Fibroblast of mammary gland (primary cell): ENCODE results near the gene TMEM72.

Experiments used
- DNase-seq: peaks from one replicate; pipeline ENCODE4 v3.0.0-alpha.2; 2010; ENCODE audit warnings: low read depth
- H3K4me3 ChIP-seq: 2 replicates; pipeline ENCODE4 v1.5.1; 2011; ENCODE audit warnings: low read depth, mild to moderate bottlenecking, low read length, moderate library complexity; ENCODE audit not compliant: control insufficient read depth
- TF ChIP-seq, protein P1 (sequence below): conservative IDR thresholded peaks from 2 replicates; pipeline ENCODE4 v1.5.1; 2011; ENCODE audit warnings: low read depth, low read length, inconsistent platforms; ENCODE audit not compliant: control insufficient read depth, insufficient read depth

Gene TMEM72

DNA sequence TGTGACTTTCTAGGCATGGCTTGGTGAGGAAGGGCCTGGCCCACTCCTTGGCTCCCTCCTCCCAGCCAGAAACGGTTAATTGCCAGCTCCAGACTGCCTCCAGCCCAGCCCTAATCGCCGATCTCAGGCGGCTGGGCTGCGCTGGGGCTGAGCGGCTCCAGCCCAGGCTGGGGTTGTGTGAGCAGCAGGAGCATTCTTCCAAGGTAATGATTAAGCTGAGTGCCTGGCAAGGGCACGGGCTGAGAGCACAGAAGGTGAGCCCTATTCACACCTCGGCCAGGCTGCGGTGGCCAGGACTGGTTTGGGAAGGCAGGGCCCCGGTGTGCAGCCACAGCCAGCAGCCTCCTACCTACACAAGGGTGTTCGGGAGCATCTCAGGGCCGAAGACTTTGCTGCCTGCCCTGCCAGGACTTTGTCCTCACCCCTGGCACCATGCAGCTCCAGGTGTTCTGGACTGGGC, at the start of gene TMEM72:
Gene TMEM72 (plus strand): TSS at position 257 of the 460 bp plus-strand sequence. CDS start 176 bp downstream, at position 433.
- TF ChIP-seq, protein P1, sequence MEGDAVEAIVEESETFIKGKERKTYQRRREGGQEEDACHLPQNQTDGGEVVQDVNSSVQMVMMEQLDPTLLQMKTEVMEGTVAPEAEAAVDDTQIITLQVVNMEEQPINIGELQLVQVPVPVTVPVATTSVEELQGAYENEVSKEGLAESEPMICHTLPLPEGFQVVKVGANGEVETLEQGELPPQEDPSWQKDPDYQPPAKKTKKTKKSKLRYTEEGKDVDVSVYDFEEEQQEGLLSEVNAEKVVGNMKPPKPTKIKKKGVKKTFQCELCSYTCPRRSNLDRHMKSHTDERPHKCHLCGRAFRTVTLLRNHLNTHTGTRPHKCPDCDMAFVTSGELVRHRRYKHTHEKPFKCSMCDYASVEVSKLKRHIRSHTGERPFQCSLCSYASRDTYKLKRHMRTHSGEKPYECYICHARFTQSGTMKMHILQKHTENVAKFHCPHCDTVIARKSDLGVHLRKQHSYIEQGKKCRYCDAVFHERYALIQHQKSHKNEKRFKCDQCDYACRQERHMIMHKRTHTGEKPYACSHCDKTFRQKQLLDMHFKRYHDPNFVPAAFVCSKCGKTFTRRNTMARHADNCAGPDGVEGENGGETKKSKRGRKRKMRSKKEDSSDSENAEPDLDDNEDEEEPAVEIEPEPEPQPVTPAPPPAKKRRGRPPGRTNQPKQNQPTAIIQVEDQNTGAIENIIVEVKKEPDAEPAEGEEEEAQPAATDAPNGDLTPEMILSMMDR, result no peak
- no peak for DNase-seq
- H3K4me3 ChIP-seq, result no peak within 1 kb of the TSS

DNA sequence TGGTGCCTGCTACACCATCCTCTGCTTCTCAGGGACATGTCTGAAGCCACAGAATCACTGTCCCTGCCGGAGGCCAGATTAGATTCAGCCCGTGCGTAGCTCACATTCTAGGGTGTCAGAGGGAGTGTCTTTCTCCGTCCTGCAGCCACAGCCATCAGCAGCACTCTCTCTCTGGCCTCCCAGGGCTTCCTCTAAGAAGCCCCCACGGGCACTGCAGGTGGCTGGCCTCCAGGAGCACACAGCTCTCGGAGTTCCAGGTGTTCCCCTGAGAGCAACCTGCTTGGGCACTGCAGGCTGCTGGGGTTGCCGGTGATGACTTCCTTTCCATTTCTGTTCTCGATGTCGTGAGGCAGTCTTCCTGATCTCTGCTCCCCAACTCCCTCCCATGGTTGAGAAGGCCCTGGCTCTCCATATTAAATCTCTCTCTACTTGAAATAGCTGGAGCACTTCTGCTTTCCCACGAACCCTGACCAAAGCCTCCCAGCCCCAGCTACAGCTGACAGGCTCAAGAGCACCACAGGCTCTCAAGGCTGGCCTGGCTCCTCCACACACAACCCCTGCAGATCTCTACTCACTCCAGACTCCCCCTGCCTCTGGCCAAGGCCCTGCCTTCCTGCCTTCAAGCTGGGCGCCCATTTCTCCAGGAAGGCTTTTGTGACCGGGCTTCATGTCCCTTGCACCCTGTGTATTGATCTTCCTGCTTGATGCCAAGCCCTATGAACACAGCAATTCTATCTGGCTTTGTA, 49.0 kb upstream of the TMEM72 start:
- no peak for DNase-seq
- TF ChIP-seq, protein P1, result no peak
- no peak overlapping the region for H3K4me3 ChIP-seq

DNA sequence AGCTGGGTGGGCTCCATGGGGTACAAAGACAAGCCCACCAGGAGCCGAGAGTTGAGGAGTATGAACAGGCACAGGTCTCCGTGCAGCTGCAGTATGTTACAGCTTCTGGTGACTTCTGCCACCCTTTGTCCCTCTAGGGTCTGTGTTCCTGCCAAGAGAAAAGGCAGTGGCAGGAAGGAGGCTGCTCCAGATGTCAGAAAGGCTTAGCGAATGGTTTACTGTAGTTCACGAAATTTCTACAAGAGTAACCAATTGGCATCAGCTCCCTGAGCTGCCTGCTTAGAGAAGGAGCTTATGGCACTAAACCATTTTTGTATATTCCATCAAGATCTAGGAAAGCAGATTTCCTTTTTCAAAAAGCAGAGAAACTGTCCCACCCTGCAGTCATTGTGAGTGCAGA, 48.2 kb upstream of the TMEM72 start:
- no peak for DNase-seq
- no peak overlapping the region for H3K4me3 ChIP-seq
- TF ChIP-seq, protein P1, result no peak

DNA sequence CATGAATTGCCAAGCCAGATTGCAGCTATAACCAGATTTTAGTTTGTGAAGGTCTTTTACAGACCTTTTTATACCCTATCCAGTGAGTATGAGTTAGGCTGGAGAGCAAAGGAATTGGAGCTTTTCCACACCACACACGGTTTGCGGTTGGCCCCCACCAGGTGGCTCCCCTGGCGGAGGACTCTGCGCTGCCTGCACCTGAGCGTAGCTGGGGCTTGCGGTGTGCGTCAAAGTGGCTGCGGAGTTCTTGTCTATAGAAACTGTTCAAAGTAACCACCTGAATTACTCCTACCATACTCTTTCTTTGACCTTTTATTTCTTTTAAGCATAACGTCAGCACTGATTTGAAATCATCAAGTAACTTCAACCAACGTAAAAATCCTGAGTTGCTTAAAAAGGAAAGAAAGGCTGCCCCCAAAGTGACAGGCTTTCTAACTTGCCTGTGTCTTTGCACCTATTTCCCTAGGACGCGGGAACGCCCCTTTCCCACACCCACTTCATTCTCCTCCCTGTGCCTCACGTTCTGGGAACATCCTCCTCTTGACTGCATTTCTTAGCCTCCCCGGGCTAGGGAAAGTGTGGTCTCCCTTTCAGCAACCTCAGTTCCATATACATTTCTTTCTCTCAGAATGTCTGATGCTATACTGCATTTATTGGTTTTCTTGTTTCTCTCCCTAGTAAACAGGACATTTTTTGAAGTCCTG, 47.6 kb upstream of the TMEM72 start:
- H3K4me3 ChIP-seq, result no peak overlapping the region
- DNase-seq, result peak; percentile 7
- TF ChIP-seq, protein P1, result no peak

DNA sequence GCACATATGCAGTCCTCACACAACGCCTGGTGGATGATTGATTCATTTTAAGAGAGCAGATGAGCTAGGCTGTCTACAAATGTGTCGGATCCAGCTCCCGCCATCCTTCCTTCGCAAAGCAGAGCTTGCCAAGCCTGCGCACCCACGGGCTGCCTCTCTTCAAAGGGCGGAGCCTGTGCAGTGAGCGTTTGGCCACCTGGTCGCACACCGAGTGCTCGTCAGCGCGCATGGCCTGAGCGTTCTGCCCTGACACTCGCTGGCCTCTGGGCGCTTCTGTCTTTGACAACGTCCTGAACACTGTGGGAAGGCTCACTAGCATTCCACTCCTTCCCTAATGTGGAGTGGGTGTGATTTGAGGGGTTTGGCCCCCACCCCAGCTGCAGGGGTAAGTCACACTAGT, 47.1 kb upstream of the TMEM72 start:
- peak overlapping the region; percentile 60 for H3K4me3 ChIP-seq
- DNase-seq, result peak; percentile 25
- TF ChIP-seq, protein P1, result no peak

DNA sequence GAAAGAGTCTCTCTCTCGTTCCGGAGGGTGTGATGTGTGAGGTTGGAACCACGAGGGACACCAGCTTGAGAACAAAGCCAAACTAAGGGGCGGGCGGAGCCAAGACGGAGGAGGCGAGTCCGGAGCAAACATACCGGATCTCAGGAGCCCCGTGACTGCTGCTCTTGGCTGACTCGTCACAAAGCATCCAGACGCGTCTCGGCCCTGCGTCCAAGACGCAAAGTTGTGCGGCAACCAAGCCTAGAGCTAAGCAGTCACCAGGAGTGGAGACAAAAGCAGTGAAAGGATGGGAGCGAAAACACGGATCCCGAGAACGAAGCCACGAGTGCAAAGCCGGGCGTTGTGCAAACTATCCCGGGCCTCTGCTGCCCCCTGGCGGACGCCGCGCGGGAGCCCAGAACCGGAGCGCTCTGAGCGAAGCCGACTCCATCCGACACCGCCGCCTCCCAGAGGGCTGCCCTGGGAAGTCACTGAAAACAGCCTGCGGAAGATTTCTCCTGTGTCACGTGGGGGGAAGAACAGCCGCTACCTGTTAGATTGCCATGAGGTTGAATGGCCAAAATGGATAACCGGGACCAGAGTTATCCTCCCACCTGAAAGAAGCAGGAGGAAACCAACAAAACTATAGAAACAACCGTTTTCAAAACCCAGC, 46.4 kb upstream of the TMEM72 start:
- DNase-seq, result peak; percentile 70
- TF ChIP-seq, protein P1, result peak; percentile 85
- peak overlapping the region; percentile 60 for H3K4me3 ChIP-seq
